Dendritic cell treated with granulocyte-macrophage colony-stimulating factor and Interleukin-4, amounts not matched to agents 40 ng/mL and 50 ng/mL, for 4 days (primary cell): ENCODE results near the gene TSPEAR.

Source experiments
- H3K27ac Mint-ChIP-seq: one replicate; pipeline ENCODE4 v1.8.0; 2022; ENCODE audit warnings: mild to moderate bottlenecking, mixed read lengths
- H3K27me3 Mint-ChIP-seq: one replicate; pipeline ENCODE4 v1.8.0; 2022; ENCODE audit warnings: mild to moderate bottlenecking, mixed read lengths
- H3K36me3 Mint-ChIP-seq: one replicate; pipeline ENCODE4 v1.8.0; 2022; ENCODE audit warnings: low read depth, mixed read lengths
- H3K4me1 Mint-ChIP-seq: one replicate; pipeline ENCODE4 v1.8.0; 2022; ENCODE audit warnings: low read depth, mixed read lengths
- H3K4me3 Mint-ChIP-seq: one replicate; pipeline ENCODE4 v1.8.0; 2022; ENCODE audit warnings: mild to moderate bottlenecking, moderate library complexity, mixed read lengths
- H3K9me3 Mint-ChIP-seq: one replicate; pipeline ENCODE4 v1.8.0; 2022; ENCODE audit warnings: mixed read lengths
- intact Hi-C: fragments of 100-400 bp; cut with micrococcal nuclease; formaldehyde crosslinking; loops from one replicate; pipeline ENCODE4 v1.15.0; 2022

The TSPEAR gene

GRCh38 chr21:44720170-44720569, 8.8 kb upstream of the TSPEAR start:
- H3K4me1 Mint-ChIP-seq, result no peaks in the 10 kb centered on the region
- H3K36me3 Mint-ChIP-seq, result no peaks in the 10 kb centered on the region
- H3K4me3 Mint-ChIP-seq, result no peak overlapping the region
- H3K9me3 Mint-ChIP-seq, result peaks cover 6% of the 10 kb centered on the region
- intact Hi-C loops, result no loop called here
- H3K27me3 Mint-ChIP-seq, result peaks cover 83% of the 10 kb centered on the region
- H3K27ac Mint-ChIP-seq, result no peak overlapping the region

DNA sequence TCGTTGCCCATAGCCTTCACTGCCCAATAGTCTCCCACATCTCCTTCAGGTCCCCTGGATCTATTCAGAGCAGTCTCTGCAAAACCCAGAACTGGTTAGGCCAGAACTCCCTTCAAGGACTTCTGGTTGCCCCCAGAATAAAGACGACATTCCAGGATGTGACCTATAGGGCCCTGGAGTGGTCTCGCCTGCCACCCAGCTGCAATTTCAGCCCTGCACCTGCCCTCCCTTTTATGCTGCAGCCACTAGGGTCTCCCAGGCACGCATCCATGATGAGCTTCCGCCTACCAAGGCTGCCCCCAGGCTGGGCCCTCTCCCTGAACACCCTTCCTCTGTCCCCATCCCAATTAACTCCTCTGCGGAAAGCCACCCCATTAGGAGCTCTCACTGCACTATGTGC, 7.2 kb upstream of the TSPEAR start:
- peaks cover 6% of the 10 kb centered on the region for H3K9me3 Mint-ChIP-seq
- H3K27me3 Mint-ChIP-seq, result peaks cover 81% of the 10 kb centered on the region
- no peak overlapping the region for H3K4me3 Mint-ChIP-seq
- intact Hi-C loops, result no loop called here
- no peak overlapping the region for H3K27ac Mint-ChIP-seq
- no peaks in the 10 kb centered on the region for H3K4me1 Mint-ChIP-seq
- H3K36me3 Mint-ChIP-seq, result no peaks in the 10 kb centered on the region

DNA sequence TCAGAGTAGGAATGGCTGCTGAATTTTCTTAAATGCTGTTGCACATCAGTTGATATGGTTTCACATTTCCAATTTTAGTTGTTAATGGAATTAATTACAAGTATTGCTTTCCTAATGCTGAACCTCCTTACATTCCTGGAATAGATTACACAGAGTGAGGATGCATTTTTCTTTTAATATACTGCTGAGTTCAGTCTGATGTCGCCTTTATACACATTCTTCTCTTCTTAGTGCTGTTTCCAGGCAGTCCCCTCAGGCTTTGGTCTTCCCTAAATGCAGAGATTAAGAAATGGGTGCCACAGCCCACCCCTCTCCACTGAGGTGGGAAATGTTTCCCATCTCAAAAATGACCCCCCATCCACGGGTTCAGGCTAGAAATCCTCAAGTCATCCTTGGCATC, 6.7 kb upstream of the TSPEAR start:
- peaks cover 6% of the 10 kb centered on the region for H3K9me3 Mint-ChIP-seq
- no peaks in the 10 kb centered on the region for H3K4me1 Mint-ChIP-seq
- H3K4me3 Mint-ChIP-seq, result no peak overlapping the region
- H3K36me3 Mint-ChIP-seq, result no peaks in the 10 kb centered on the region
- no peak overlapping the region for H3K27ac Mint-ChIP-seq
- intact Hi-C loops, result no loop called here
- peaks cover 81% of the 10 kb centered on the region for H3K27me3 Mint-ChIP-seq

- no peak overlapping the region for H3K4me3 Mint-ChIP-seq
- H3K4me1 Mint-ChIP-seq, result peaks cover 6% of the 10 kb centered on the region
- H3K9me3 Mint-ChIP-seq, result peaks cover 6% of the 10 kb centered on the region
- no peak overlapping the region for H3K27ac Mint-ChIP-seq
- no peaks in the 10 kb centered on the region for H3K36me3 Mint-ChIP-seq
- peaks cover 82% of the 10 kb centered on the region for H3K27me3 Mint-ChIP-seq
- intact Hi-C loops, result no loop called here
These were observed 5.6 kb upstream of the TSPEAR start for GRCh38 chr21:44716984-44717383.

DNA sequence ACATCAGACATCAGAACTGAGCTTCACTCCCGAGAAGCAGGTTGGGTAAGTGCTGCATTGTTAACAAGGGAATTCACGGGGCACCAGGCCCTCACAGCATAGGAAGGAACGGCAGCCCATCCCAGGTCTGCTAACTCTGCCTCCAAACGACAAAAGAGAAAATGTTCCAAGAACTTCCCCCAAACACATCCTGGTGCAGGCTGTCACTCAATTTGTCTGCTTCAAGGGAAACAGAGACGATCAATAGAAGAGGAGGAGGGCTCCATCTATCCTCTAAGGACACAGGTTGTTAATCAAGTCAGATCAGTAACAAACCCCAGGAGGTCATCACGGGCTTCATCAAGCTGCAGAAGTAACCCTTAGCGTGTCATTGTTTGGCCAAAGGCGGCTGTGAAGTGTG, 3.5 kb upstream of the TSPEAR start:
- Mint-ChIP-seq H3K4me1 (peaks cover 6% of the 10 kb centered on the region), H3K27ac (no peak overlapping the region), H3K9me3 (peaks cover 6% of the 10 kb centered on the region), H3K36me3 (no peaks in the 10 kb centered on the region), H3K4me3 (no peak overlapping the region), H3K27me3 (peaks cover 82% of the 10 kb centered on the region)
- intact Hi-C loops, result no loop called here

GRCh38 chr21:44713846-44714245, 2.5 kb upstream of the TSPEAR start:
- H3K27me3 Mint-ChIP-seq, result peaks cover 85% of the 10 kb centered on the region
- H3K27ac Mint-ChIP-seq, result no peak overlapping the region
- intact Hi-C loops, result no loop called here

GRCh38 chr21:44713130-44713529, 1.8 kb upstream of the TSPEAR start:
- Mint-ChIP-seq H3K4me1 (peaks cover 13% of the 10 kb centered on the region), H3K27me3 (peaks cover 85% of the 10 kb centered on the region), H3K27ac (no peak overlapping the region), H3K4me3 (no peak overlapping the region), H3K9me3 (peaks cover 6% of the 10 kb centered on the region), H3K36me3 (no peaks in the 10 kb centered on the region)
- intact Hi-C loops, result no loop called here

More at GRCh38 chr21:44713846-44714245, 2.5 kb upstream of the TSPEAR start:
- H3K9me3 Mint-ChIP-seq, result peaks cover 6% of the 10 kb centered on the region
- H3K36me3 Mint-ChIP-seq, result no peaks in the 10 kb centered on the region
- peaks cover 13% of the 10 kb centered on the region for H3K4me1 Mint-ChIP-seq
- no peak overlapping the region for H3K4me3 Mint-ChIP-seq

- H3K36me3 Mint-ChIP-seq, result no peaks in the 10 kb centered on the region
- intact Hi-C loops, result no loop called here
- no peak overlapping the region for H3K4me3 Mint-ChIP-seq
- H3K9me3 Mint-ChIP-seq, result peaks cover 6% of the 10 kb centered on the region
- peaks cover 13% of the 10 kb centered on the region for H3K4me1 Mint-ChIP-seq
- H3K27me3 Mint-ChIP-seq, result peaks cover 90% of the 10 kb centered on the region
- no peak overlapping the region for H3K27ac Mint-ChIP-seq
These were observed 1.0 kb upstream of the TSPEAR start for GRCh38 chr21:44712203-44713028.

DNA sequence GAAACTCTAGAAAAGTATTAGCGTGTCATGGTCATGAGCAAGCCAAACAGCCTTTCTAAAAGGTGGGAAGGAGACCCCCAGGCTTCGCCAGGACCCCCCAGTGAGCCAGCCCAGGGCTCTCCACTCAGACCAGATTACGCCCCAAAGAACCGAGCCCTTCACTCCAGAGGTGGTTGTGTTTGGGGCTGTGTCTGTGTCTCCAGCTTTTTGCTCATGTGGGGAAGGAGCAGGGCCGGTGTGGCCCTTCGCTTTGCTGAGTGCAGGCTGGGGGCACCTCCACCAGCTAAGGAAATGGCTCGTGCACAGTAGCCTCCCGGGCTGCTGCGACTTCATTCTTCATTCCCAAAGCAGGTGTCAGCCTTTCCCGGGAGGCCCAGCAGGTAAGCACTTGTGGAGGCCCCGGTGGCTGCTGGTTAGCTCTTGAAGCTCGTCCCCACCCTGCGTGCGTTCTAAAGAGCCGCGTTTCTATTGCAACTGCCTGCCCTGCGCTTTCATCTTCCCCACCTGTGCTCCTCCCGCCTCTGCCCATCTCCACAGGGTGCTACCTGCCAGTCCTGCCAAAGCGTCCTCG, 531 bp downstream of the TSPEAR start:
- no peaks in the 10 kb centered on the region for H3K36me3 Mint-ChIP-seq
- intact Hi-C loops, result no loop called here
- peaks cover 97% of the 10 kb centered on the region for H3K27me3 Mint-ChIP-seq
- no peak overlapping the region for H3K4me3 Mint-ChIP-seq
- H3K4me1 Mint-ChIP-seq, result peaks cover 13% of the 10 kb centered on the region
- peaks cover 1% of the 10 kb centered on the region for H3K9me3 Mint-ChIP-seq
- H3K27ac Mint-ChIP-seq, result no peak overlapping the region

DNA sequence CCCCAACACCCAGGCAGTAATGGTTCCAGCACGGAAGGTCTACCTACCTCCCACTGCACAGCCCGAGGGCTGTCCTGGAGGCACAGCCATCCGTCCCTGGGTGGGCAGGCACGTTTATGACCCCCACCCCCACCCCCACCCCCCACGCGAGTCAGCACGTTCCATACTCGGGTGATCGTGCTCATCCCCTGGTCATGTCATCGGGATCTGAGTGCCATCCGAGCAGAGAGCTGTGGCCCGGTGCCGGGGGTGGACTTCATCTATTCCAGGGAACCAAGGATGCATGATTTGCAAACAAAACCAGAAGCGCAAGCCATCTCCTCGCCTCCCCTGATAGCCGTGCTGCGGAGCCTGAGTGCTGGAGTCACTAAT, 1.1 kb downstream of the TSPEAR start:
- Mint-ChIP-seq H3K4me3 (no peak overlapping the region), H3K36me3 (no peaks in the 10 kb centered on the region), H3K27ac (no peak overlapping the region), H3K9me3 (no peaks in the 10 kb centered on the region), H3K4me1 (peaks cover 13% of the 10 kb centered on the region), H3K27me3 (peaks cover 97% of the 10 kb centered on the region)
- intact Hi-C loops, result no loop called here

- Mint-ChIP-seq H3K36me3 (no peaks in the 10 kb centered on the region), H3K4me1 (peaks cover 13% of the 10 kb centered on the region), H3K27ac (no peak overlapping the region), H3K9me3 (no peaks in the 10 kb centered on the region), H3K27me3 (peaks cover 98% of the 10 kb centered on the region), H3K4me3 (no peak overlapping the region)
- intact Hi-C loops, result no loop called here
These were observed 1.7 kb downstream of the TSPEAR start for GRCh38 chr21:44709426-44710293.

DNA sequence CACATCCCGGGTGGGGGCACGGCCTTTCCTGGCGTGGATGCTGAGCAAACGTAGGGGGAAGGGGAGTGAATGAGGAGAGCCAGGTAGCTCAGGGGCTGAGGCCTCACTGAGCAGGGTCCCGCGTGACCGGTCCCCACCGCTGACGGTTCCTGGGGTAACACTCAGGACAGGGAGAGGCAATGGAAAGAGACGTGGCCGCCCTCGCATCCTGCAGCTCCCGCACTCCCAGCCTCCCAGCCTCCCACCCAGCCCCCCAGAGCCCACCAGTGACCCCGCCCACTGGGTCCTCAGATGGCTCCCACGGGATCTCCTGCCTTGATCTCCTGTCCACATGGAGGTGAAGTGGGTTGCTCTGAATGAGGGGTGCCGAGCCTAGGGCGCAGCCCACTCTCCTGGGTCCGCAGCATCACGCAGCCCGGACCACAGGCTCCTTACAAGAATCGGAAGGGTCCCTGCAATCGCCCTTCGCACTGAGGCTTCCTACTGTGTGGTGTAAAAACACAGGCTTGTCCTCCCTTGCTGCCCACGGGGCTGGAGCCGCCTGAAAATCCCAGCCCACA, 2.4 kb downstream of the TSPEAR start:
- no peak overlapping the region for H3K27ac Mint-ChIP-seq
- H3K9me3 Mint-ChIP-seq, result no peaks in the 10 kb centered on the region
- H3K4me3 Mint-ChIP-seq, result no peak overlapping the region
- H3K4me1 Mint-ChIP-seq, result peaks cover 13% of the 10 kb centered on the region
- intact Hi-C loops, result no loop called here
- H3K36me3 Mint-ChIP-seq, result no peaks in the 10 kb centered on the region
- H3K27me3 Mint-ChIP-seq, result peaks cover 99% of the 10 kb centered on the region

- no peaks in the 10 kb centered on the region for H3K9me3 Mint-ChIP-seq
- peaks cover 13% of the 10 kb centered on the region for H3K4me1 Mint-ChIP-seq
- no peaks in the 10 kb centered on the region for H3K36me3 Mint-ChIP-seq
- no peak overlapping the region for H3K27ac Mint-ChIP-seq
- intact Hi-C loops, result no loop called here
- H3K27me3 Mint-ChIP-seq, result peaks cover 99% of the 10 kb centered on the region
- H3K4me3 Mint-ChIP-seq, result no peak overlapping the region
These were observed 3.0 kb downstream of the TSPEAR start for GRCh38 chr21:44708213-44708865.
